ENCODE results near the gene ATP1B1.
A peak's percentile ranks its signal among the peaks of the same experiment; 100 is the strongest.
"Not testable (repeated sequence)": the region's sequence is repeated elsewhere in the genome, so short reads cannot be mapped to it uniquely, and the experiment has no call there.

The ATP1B1 gene

GRCh38 chr1:169117014-169117413 lies 10.5 kb downstream of the ATP1B1 start:
- no peak for DNase-seq

DNA sequence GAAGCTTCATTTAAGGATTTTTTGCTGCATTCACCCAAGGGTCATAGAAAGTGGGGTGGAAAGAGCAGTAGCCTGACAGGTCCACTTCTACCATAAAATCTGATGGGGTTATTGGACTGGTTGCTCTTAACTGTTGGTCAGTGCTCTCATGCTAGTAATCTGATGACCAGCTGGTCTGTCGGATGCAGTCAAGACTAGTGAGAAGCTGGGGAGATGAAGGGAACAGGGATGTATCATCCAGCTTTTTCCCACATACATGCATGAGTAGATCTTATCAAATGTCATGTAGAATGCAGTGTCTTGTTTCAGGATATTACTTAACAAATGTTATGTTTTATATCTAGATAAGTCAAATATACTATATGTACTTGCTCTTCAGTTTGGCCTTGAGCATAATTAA lies 11.1 kb downstream of the ATP1B1 start:
- no peak for DNase-seq

- no peak for DNase-seq
Observed at GRCh38 chr1:169118227-169118626, 11.7 kb downstream of the ATP1B1 start.

DNA sequence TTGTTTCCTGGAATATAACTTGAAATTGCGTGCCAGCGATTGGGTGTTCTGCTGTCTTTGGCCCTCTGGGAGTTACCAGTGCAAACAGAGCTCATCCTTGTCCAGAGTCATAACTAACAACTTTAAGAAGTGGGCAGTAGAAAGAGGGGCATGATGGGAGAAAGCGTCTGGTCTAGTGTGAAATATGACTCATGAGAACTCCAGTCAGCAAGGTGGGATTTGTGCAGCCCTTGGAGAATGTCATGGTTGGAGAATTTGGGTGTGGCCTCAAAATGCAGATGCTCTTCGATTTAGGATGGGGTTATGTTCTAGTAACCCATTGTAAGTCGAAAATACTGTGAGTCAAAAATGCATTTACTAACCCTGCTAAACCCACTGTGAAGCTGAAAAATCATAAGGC lies 12.9 kb downstream of the ATP1B1 start:
- DNase-seq = no peak

GRCh38 chr1:169120066-169120465 lies 13.6 kb downstream of the ATP1B1 start:
- DNase-seq = no peak

DNA sequence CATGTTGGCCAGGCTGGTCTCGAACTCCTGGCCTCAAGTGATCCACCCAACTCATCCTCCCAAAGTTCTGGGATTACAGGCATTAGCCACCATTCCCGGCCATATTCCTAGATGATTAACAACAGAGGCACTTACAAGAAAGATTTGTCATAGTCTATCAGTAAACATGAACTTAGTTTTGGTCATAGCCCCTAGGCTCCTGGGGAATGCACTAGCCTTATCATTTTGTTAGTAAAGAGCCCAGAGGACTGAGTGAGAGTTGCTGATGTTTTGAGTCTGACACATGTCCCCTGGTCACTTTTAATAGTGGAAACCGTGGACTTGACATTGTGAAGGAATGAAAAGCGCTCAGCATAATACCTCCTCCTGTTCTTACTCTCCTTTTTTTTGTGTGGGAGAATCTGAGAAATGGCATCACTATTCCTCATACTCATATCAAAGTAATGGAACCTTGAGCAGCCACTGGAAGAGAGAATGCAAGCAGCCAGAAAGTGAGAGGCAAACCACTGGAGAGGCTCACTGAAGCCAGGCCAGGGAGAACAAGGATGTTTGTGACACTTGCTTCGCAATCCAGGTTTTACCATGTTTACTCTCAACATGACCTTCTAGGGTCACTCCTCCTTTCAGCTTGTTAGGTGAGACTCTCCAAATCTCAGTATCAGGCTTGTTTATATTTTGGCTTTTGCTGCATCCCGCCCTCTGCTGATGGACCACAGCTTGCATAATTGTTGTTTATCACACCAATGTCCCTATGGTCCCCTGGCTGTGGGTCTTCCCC lies 14.8 kb downstream of the ATP1B1 start:
- no peak for DNase-seq

DNA sequence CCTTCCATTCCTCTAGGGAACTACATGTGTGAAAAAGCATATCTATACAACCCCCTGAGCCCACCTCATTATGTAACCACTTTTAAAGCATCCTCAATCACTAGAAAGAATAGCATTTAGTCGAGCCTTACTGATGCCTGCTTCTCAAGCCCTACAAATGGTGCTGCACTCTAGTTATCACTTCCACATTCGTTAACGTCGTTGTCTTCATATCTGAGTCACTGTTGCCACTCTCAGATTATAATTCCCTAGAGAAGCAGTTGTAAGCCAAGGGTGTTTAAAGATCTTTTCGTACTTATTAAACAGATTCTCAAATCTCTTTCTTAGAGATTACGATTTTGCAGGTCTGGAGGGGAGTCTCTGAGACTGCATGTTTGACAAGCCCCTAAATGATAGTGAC lies 16.5 kb downstream of the ATP1B1 start:
- no peak for DNase-seq

GRCh38 chr1:169124459-169124858 lies 18.0 kb downstream of the ATP1B1 start:
- no peak for DNase-seq

- DNase-seq = not testable (repeated sequence)
Observed at GRCh38 chr1:169125597-169125996, 19.1 kb downstream of the ATP1B1 start.

GRCh38 chr1:169126335-169126734 lies 19.8 kb downstream of the ATP1B1 start:
- DNase-seq = no peak

DNA sequence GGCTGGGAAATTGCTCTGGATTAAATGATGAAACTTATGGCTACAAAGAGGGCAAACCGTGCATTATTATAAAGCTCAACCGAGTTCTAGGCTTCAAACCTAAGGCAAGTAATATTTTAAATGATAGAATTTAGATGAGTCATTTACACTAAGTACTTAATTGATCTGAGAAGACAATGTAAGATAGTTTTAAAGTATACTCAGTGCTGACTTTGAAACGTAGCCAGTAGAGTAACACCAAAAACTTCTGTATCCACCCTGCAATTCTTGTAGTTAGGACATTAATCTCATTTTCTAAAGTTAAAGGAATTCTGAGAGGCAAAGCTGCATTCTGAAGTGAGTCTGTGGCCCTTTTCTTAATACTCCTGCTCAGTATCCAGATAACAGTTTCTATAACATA lies 20.8 kb downstream of the ATP1B1 start:
- DNase-seq = no peak

GRCh38 chr1:169128562-169128961 lies 22.1 kb downstream of the ATP1B1 start:
- DNase-seq = no peak

GRCh38 chr1:169129109-169129784 lies 22.8 kb downstream of the ATP1B1 start:
- DNase-seq = peak; percentile 40

DNA sequence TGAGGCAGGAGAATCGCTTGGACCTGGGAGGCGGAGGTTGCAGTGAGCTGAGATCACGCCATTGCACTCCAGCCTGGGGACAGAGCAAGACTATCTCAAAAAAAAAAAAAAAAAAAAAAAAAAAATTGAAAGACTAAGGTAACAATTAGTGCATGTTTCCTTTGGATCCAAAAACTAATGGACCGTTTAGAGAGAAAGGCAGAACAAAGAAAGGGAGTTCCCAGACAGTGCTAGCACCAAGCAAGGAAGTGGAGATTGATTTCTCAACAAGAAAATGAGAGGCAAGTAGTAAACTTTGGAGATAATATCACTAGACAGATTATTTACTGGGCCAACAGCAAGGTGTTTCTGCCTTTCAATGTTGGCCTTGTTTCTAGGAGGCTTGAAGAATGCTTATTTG lies 24.2 kb downstream of the ATP1B1 start:
- no peak for DNase-seq

GRCh38 chr1:169132512-169133227 lies 26.2 kb downstream of the ATP1B1 start:
- DNase-seq = no peak

- no peak for DNase-seq
Observed at GRCh38 chr1:169133228-169133576, 26.7 kb downstream of the ATP1B1 start.

DNA sequence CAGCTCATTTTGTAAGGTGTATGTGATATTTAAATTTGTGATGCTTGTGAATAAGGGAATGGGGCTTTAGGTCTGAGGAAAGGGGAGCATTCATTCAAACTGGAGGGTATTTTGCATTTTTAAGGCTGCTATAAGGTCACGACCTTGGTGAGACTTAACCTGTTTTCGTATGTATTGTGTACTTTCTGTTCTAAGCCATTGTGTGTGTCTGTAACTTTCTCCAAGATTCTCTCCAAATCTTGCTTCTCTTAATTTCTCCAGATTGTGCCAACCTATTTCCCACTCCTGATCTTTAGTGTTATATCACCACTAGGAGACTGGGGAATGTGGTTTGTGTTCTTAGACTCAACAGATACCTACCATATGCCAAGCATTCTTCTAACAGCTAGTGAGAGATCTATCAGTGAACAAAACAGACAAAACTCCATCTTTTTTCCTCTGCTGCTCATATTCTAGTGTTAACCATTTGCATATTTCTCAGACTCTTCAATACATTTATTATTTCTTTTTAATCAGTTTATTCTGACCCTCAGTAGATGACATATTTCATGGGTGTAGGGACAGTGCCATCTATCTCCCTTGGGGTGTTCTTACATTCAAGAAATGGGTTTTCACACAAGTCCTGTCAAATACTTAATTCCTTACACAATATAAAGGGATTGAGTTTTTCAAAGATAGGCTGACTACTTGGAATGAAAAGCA lies 27.5 kb downstream of the ATP1B1 start:
- peak; percentile 11 for DNase-seq

- no peak for DNase-seq
Observed at GRCh38 chr1:169137357-169137756, 30.9 kb downstream of the ATP1B1 start.

- DNase-seq = no peak
Observed at GRCh38 chr1:169138866-169139670, 32.6 kb downstream of the ATP1B1 start.

DNA sequence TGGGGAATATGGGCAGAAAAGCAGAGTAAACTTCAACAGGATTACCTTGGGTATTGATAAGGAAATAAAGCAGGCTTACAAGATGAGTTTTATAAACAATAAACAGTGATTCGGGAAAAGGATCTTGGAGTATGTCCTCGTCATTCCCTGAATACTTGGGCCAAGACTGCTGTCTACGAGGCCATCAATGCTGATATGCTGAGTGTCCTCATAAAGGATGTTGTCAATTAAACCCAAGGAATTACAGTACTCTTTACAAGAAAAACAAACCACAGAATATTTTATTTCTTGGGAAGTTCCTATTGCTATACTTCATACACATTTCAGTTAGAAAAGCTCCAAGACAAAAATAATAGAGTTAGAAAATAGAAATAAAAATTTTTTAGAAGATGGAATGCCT lies 34.9 kb downstream of the ATP1B1 start:
- DNase-seq = no peak

GRCh38 chr1:169142129-169142528 lies 35.6 kb downstream of the ATP1B1 start:
- DNase-seq = no peak

GRCh38 chr1:169143346-169143745 lies 36.9 kb downstream of the ATP1B1 start:
- no peak for DNase-seq

GRCh38 chr1:169143984-169144383 lies 37.5 kb downstream of the ATP1B1 start:
- DNase-seq = no peak
